IMR-90 (cell line): ENCODE data around the gene SVIL. TPM values are rescaled to one million over a fixed set of nuclear protein-coding genes. Genes with fewer than 3 reads are reported as not detected.
"Not testable (repeated sequence)": the region's sequence is repeated elsewhere in the genome, so short reads cannot be mapped to it uniquely, and the experiment has no call there.

Source experiments
- ATAC-seq: fragments of 200-7000 bp; cut with Tn5 transposase; 2 replicates; pipeline ENCODE4 v1.9.1; 2020; ENCODE audit warnings: low read depth, mild to moderate bottlenecking, moderate library complexity
- BruUV-seq: library from RNA; stranded (reverse); fragments of 400-500 nt; replicated peaks from 2 replicates; lab custom pipeline; 2021; lab: Mats Ljungman, UMichigan
- CTCF ChIA-PET: fragments of 300-600 bp; formaldehyde crosslinking; extraction: SDS; loops from one replicate; lab custom pipeline; 2021; ENCODE audit warnings: antibody characterized with exemption; lab: Yijun Ruan, JAX
- POLR2A ChIA-PET: fragments of 300-600 bp; sonication (Branson Sonifier 250); formaldehyde crosslinking; loops from one replicate; lab custom pipeline; 2022; ENCODE audit warnings: antibody characterized with exemption; ENCODE audit not compliant: unreplicated experiment; lab: Charles Lee
- DNase-seq: peaks from one replicate; pipeline ENCODE4 v3.0.0; 2013
- H2AFZ ChIP-seq: replicated peaks from 2 replicates; pipeline ENCODE3; 2013; ENCODE audit warnings: low read length, mild to moderate bottlenecking; ENCODE audit not compliant: poor library complexity
- H2AK5ac ChIP-seq: 2 replicates; pipeline ENCODE4 v1.6.1; 2013; ENCODE audit warnings: low read depth, low read length, inconsistent platforms
- H2AK9ac ChIP-seq: replicated peaks from 2 replicates; pipeline ENCODE3; 2013; ENCODE audit warnings: mild to moderate bottlenecking, low read depth, low read length, moderate library complexity; ENCODE audit not compliant: poor library complexity
- H2BK120ac ChIP-seq: 2 replicates; pipeline ENCODE4 v1.6.1; 2013; ENCODE audit warnings: low read depth, low read length, inconsistent platforms
- H2BK15ac ChIP-seq: 3 replicates; pipeline ENCODE4 v1.6.1; 2013; ENCODE audit warnings: low read depth, low read length, inconsistent platforms
- H2BK20ac ChIP-seq: 2 replicates; pipeline ENCODE4 v1.6.1; 2013; ENCODE audit warnings: low read depth, mild to moderate bottlenecking, inconsistent platforms, low read length, moderate library complexity
- H2BK5ac ChIP-seq: 2 replicates; pipeline ENCODE4 v1.6.1; 2013; ENCODE audit warnings: mild to moderate bottlenecking, low read depth, low read length, inconsistent platforms; ENCODE audit not compliant: poor library complexity, severe bottlenecking
- H3K14ac ChIP-seq: replicated peaks from 2 replicates; pipeline ENCODE4 v1.6.1; 2013; ENCODE audit warnings: low read depth, low read length, inconsistent platforms
- H3K18ac ChIP-seq: 2 replicates; pipeline ENCODE4 v1.6.1; 2013; ENCODE audit warnings: low read depth, low read length, control low read depth
- H3K23ac ChIP-seq: 2 replicates; pipeline ENCODE4 v1.6.1; 2013; ENCODE audit warnings: low read depth, low read length, inconsistent platforms
- H3K27ac ChIP-seq: 2 replicates; pipeline ENCODE4 v1.5.1; 2013; ENCODE audit warnings: mild to moderate bottlenecking, control low read depth, low read length; ENCODE audit not compliant: insufficient read depth
- H3K27me3 ChIP-seq: 2 replicates; pipeline ENCODE4 v1.6.1; 2013; ENCODE audit warnings: low read length; ENCODE audit not compliant: control insufficient read depth, insufficient read depth
- H3K36me3 ChIP-seq: 2 replicates; pipeline ENCODE4 v1.6.1; 2013; ENCODE audit warnings: low read length, mixed read lengths; ENCODE audit not compliant: control insufficient read depth, insufficient read depth
- H3K4ac ChIP-seq: 2 replicates; pipeline ENCODE4 v1.6.1; 2013; ENCODE audit warnings: low read depth, low read length, inconsistent platforms
- H3K4me1 ChIP-seq: 2 replicates; pipeline ENCODE4 v1.6.1; 2013; ENCODE audit warnings: low read length, mixed read lengths; ENCODE audit not compliant: control insufficient read depth, insufficient read depth
- H3K4me2 ChIP-seq: 2 replicates; pipeline ENCODE4 v1.6.1; 2013; ENCODE audit warnings: low read depth, mild to moderate bottlenecking, control low read depth, low read length, moderate library complexity
- H3K4me3 ChIP-seq: 2 replicates; pipeline ENCODE4 v1.5.1; 2013; ENCODE audit warnings: low read depth, mild to moderate bottlenecking, control low read depth, low read length, moderate library complexity; ENCODE audit not compliant: insufficient read depth
- H3K56ac ChIP-seq: 2 replicates; pipeline ENCODE4 v1.6.1; 2013; ENCODE audit warnings: low read length, inconsistent platforms; ENCODE audit not compliant: insufficient read depth; ENCODE audit errors: extremely low read depth
- H3K79me1 ChIP-seq, 2 experiments: 2 replicates each; pipeline ENCODE4 v1.6.1; 2013; ENCODE audit warnings: low read length in 2 of 2, inconsistent platforms in 1 of 2, low read depth in 1 of 2
- H3K9ac ChIP-seq: 2 replicates; pipeline ENCODE4 v1.6.1; 2013; ENCODE audit warnings: low read depth, low read length, control low read depth
- H3K9me1 ChIP-seq: 2 replicates; pipeline ENCODE4 v1.6.1; 2013; ENCODE audit warnings: low read length, inconsistent platforms; ENCODE audit not compliant: insufficient read depth
- H3K9me3 ChIP-seq: 2 replicates; pipeline ENCODE4 v1.6.1; 2013; ENCODE audit warnings: low read length; ENCODE audit not compliant: control insufficient read depth, insufficient read depth
- H4K20me1 ChIP-seq: 2 replicates; pipeline ENCODE4 v1.6.1; 2013; ENCODE audit warnings: low read length, inconsistent platforms; ENCODE audit not compliant: insufficient read depth
- H4K5ac ChIP-seq: 2 replicates; pipeline ENCODE4 v1.6.1; 2013; ENCODE audit warnings: mild to moderate bottlenecking, low read depth, low read length, control low read depth
- H4K8ac ChIP-seq, 2 experiments: 2 replicates each; pipeline ENCODE4 v1.6.1; 2013; ENCODE audit warnings: low read depth in 2 of 2, low read length in 2 of 2, control low read depth in 1 of 2, inconsistent platforms in 1 of 2
- H4K91ac ChIP-seq: 2 replicates; pipeline ENCODE4 v1.6.1; 2013; ENCODE audit warnings: low read depth, low read length, inconsistent platforms; ENCODE audit not compliant: insufficient read depth
- BHLHE40 ChIP-seq: fragments of 150-350 bp; IDR thresholded peaks from 2 replicates; pipeline ENCODE4 v1.6.1; 2016; ENCODE audit warnings: mild to moderate bottlenecking, low read depth, low read length
- MAFK ChIP-seq: IDR thresholded peaks from 2 replicates; pipeline ENCODE4 v1.6.1; 2012; ENCODE audit warnings: low read depth, low read length, improper control_type of control experiment
- RFX5 ChIP-seq: IDR thresholded peaks from 2 replicates; pipeline ENCODE4 v1.8.0; 2012; ENCODE audit warnings: low read depth, mild to moderate bottlenecking, low read length, moderate library complexity
- WGBS, 2 experiments: methylation state at CpG; one replicate each; pipeline versions ENCODE4 v1.1.5 to v1.1.7; 2013; ENCODE audit warnings: missing lambda C conversion rate in 2 of 2; ENCODE audit not compliant: insufficient read length in 1 of 2; ENCODE audit errors: extremely low coverage in 2 of 2; 5-methylcytosine and 5-hydroxymethylcytosine counted together
- dilution Hi-C: fragments of 300-500 bp; cut with HindIII; formaldehyde crosslinking; loops from one replicate; pipeline ENCODE4 v1.14.3; 2018; ENCODE audit warnings: low sequenced_read_pairs; ENCODE audit not compliant: unreplicated experiment
- in situ Hi-C: fragments of 300-500 bp; cut with MboI; formaldehyde crosslinking; loops from 3 replicates; pipeline ENCODE4 v1.14.3; 2019; ENCODE audit warnings: low sequenced_read_pairs, inconsistent platforms, mixed read lengths
- intact Hi-C: fragments of 100-400 bp; cut with micrococcal nuclease; formaldehyde crosslinking; loops from 2 replicates; pipeline ENCODE4 v1.10.0; 2022
- polyA plus RNA-seq, 3 experiments: library from polyadenylated mRNA; depleted of rRNA; stranded (reverse); fragments of >200 nt; gene quantifications; 2 replicates each; pipeline ENCODE4 v1.2.3, GENCODE V29; 2012; ENCODE audit warnings: low replicate concordance in 1 of 3
- total RNA-seq: library from RNA; depleted of rRNA; stranded (reverse); fragments of >200 nt; gene quantifications from 2 replicates; pipeline ENCODE4 v1.2.3, GENCODE V29; 2012
- TF ChIP-seq, protein P1 (sequence below): conservative IDR thresholded peaks from 2 replicates; pipeline ENCODE4 v1.5.1; 2012; ENCODE audit warnings: mild to moderate bottlenecking, low read depth, low read length, improper control_type of control experiment

The SVIL gene
- total and polyA plus RNA-seq, 2 of the 4 experiments (the other 2 are of a cell fraction), result 11.5 to 11.6 TPM

DNA sequence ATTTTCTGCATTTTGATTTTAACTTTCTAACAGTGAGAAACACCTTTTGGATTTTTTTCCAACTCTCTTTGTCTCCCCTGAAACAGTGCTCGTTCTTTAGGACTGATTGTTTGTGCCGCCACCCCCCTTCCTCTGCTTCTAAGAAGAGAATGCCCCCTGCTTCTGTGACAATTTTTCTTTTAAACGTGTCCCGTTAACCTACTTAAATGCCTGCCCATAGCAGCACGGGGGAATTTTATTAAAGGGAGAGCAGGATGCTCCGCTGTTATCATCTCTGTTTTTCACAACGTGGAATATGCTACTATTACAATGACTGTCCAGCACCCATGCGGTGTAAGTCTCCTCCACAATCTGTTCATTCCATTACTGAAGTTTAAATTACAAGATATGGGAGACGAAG, 67.8 kb downstream of the SVIL start:
- H2BK5ac ChIP-seq, result no peak overlapping the region
- H4K20me1 ChIP-seq, result no peaks in the 10 kb centered on the region; the same call in 1 of the 2 replicates
- H3K14ac ChIP-seq, result no peak overlapping the region
- dilution Hi-C loops (no loop called here), intact Hi-C loops (no loop called here), in situ Hi-C loops (no loop called here)
- H3K36me3 ChIP-seq, result peaks cover 7% of the 10 kb centered on the region
- DNase-seq (no peak), ATAC-seq (no peak)
- no peak overlapping the region for H3K9ac ChIP-seq
- no peak overlapping the region for H3K4me3 ChIP-seq
- H3K56ac ChIP-seq, result no peak overlapping the region
- ChIA-PET CTCF (no interaction called here), POLR2A (no interaction called here)
- H4K8ac ChIP-seq, result no peak overlapping the region
- H3K79me1 ChIP-seq, result peaks cover 2 to 9% of the 10 kb centered on the region in 2 experiments; a peak in 2 of 4 replicates
- no peak overlapping the region for H4K91ac ChIP-seq
- H3K4ac ChIP-seq, result no peak overlapping the region
- no peak overlapping the region for H3K4me2 ChIP-seq
- no peak overlapping the region for H2AFZ ChIP-seq
- H2BK15ac ChIP-seq, result no peak overlapping the region
- 0 out of 2 replicates have a peak, but pooled peaks cover 2% of the 10 kb centered on the region for H3K4me1 ChIP-seq
- H4K5ac ChIP-seq, result no peak overlapping the region
- H3K23ac ChIP-seq, result no peak overlapping the region
- no peak overlapping the region for H2BK20ac ChIP-seq
- H2BK120ac ChIP-seq, result no peak overlapping the region
- no peak for TF ChIP-seq RFX5
- TF ChIP-seq MAFK, result no peak
- TF ChIP-seq BHLHE40, result no peak
- TF ChIP-seq, protein P1, sequence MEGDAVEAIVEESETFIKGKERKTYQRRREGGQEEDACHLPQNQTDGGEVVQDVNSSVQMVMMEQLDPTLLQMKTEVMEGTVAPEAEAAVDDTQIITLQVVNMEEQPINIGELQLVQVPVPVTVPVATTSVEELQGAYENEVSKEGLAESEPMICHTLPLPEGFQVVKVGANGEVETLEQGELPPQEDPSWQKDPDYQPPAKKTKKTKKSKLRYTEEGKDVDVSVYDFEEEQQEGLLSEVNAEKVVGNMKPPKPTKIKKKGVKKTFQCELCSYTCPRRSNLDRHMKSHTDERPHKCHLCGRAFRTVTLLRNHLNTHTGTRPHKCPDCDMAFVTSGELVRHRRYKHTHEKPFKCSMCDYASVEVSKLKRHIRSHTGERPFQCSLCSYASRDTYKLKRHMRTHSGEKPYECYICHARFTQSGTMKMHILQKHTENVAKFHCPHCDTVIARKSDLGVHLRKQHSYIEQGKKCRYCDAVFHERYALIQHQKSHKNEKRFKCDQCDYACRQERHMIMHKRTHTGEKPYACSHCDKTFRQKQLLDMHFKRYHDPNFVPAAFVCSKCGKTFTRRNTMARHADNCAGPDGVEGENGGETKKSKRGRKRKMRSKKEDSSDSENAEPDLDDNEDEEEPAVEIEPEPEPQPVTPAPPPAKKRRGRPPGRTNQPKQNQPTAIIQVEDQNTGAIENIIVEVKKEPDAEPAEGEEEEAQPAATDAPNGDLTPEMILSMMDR, result no peak
- no peak overlapping the region for H3K18ac ChIP-seq
- no peak overlapping the region for H3K27ac ChIP-seq
- 67% methylated on average over 1 of the region's 9 CpGs; no CpG with 5 or more reads in 1 of the 2 experiments for WGBS, 2 experiments
- no peaks in the 10 kb centered on the region for H3K27me3 ChIP-seq
- H3K9me1 ChIP-seq, result no peaks in the 10 kb centered on the region
- no peak overlapping the region for H2AK9ac ChIP-seq
- no peak overlapping the region for H2AK5ac ChIP-seq
- BruUV-seq, result no TSS peak
- H3K9me3 ChIP-seq, result no peaks in the 10 kb centered on the region

DNA sequence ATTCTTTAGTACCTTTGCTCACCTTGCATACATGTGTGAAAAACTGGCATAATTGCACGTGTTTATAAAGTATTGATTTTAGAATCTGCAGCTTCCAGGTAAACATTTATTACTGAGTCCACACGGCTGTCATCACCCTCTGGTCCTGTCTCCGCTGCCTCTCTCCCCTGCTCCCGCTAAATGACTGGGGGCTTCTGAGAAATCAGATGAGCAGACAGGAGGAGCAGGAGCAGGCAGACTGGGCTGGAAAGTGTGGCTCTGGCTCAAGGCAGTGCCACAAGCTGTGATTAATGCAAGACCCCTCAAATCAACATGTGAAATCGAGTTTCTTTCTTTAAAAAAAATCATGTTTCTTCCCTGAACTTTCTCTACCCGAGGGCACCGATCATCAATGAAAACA, 68.6 kb downstream of the SVIL start:
- H4K5ac ChIP-seq, H3K9ac ChIP-seq, H2BK5ac ChIP-seq, H2AK9ac ChIP-seq, H3K14ac ChIP-seq, H2BK15ac ChIP-seq, ATAC-seq, dilution Hi-C loops, H4K91ac ChIP-seq, in situ Hi-C loops, H3K27me3 ChIP-seq, H3K79me1 ChIP-seq, H3K56ac ChIP-seq, H3K4ac ChIP-seq, POLR2A ChIA-PET, H4K20me1 ChIP-seq, BruUV-seq, H3K9me1 ChIP-seq, H3K23ac ChIP-seq, H3K27ac ChIP-seq, H3K4me3 ChIP-seq, H2BK120ac ChIP-seq, H3K4me2 ChIP-seq, H3K9me3 ChIP-seq, H3K4me1 ChIP-seq, H3K18ac ChIP-seq, DNase-seq, intact Hi-C loops, H2BK20ac ChIP-seq, H2AFZ ChIP-seq, H4K8ac ChIP-seq, H2AK5ac ChIP-seq, H3K36me3 ChIP-seq: not testable (repeated sequence)
- 70% methylated on average over 2 of the region's 7 CpGs; no CpG with 5 or more reads in 1 of the 2 experiments for WGBS, 2 experiments
- CTCF ChIA-PET, result interaction anchor here (0.6 kb wide), 1 partner anchor 404 kb away, joined by 3 read pairs; no protein-coding TSS in a partner anchor
